Cardiac fibroblast (primary cell): ENCODE data around the gene PUDP.
A peak's percentile ranks its signal among the peaks of the same experiment; 100 is the strongest.

ENCODE experiments used
- DNase-seq, 2 donors: peaks; one replicate each; pipeline versions ENCODE4 v3.0.0 to v3.0.0-alpha.2; 2010; ENCODE audit warnings: low read depth in 2 of 2
- H3K4me3 ChIP-seq, 2 donors: replicated peaks in 1 of 2; 1 replicate in 1 of 2; 2 replicates in 1 of 2; pipeline ENCODE4 v1.5.1; 2011; ENCODE audit warnings: low read depth in 2 of 2, low read length in 2 of 2, mild to moderate bottlenecking in 2 of 2, moderate library complexity in 1 of 2
- TF ChIP-seq, protein P1 (sequence below): IDR thresholded peaks from one replicate; pipeline ENCODE4 v1.5.1; 2011; ENCODE audit warnings: low read depth, mild to moderate bottlenecking, low read length, inconsistent platforms

Gene PUDP

DNA sequence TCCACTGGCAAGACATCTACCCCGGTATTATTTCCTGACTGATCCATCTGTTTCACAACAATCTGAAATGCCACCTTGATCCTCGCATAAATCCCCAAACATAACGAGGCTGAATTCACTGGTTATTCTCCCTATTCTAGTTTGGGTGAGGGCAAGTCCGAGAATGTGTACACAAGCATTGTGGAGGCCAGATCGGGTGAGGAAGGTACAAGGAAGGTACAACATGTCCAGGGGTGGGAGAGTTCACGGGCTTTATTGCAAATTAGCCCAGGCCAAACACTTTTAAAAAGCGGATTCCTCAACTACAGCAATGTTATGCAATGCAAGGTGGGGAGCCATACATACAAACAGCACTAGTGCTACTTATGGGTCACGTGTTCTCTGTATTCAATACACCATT is 82.5 kb downstream of the PUDP start:
- TF ChIP-seq, protein P1, sequence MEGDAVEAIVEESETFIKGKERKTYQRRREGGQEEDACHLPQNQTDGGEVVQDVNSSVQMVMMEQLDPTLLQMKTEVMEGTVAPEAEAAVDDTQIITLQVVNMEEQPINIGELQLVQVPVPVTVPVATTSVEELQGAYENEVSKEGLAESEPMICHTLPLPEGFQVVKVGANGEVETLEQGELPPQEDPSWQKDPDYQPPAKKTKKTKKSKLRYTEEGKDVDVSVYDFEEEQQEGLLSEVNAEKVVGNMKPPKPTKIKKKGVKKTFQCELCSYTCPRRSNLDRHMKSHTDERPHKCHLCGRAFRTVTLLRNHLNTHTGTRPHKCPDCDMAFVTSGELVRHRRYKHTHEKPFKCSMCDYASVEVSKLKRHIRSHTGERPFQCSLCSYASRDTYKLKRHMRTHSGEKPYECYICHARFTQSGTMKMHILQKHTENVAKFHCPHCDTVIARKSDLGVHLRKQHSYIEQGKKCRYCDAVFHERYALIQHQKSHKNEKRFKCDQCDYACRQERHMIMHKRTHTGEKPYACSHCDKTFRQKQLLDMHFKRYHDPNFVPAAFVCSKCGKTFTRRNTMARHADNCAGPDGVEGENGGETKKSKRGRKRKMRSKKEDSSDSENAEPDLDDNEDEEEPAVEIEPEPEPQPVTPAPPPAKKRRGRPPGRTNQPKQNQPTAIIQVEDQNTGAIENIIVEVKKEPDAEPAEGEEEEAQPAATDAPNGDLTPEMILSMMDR: no peak
- no peak for DNase-seq
- H3K4me3 ChIP-seq: no peak overlapping the region

DNA sequence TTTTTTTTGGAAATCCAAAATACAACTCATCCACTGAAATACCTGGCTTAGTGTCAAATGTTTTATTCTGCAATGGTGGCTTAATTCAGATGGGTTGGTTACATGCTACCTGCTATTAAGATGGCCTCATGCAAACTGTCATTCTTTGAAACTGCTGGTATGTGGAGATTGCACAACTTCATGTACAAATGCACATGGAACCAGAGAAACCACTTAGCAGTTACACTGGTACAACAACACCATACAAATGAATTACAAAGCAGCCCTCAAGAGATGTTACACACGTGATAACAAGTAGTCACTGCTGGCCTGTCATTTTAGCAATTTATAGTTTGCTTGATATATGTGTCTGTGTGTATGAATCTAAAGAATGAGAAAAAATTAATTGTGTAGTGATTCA is 85.0 kb downstream of the PUDP start:
- no peak for DNase-seq

DNA sequence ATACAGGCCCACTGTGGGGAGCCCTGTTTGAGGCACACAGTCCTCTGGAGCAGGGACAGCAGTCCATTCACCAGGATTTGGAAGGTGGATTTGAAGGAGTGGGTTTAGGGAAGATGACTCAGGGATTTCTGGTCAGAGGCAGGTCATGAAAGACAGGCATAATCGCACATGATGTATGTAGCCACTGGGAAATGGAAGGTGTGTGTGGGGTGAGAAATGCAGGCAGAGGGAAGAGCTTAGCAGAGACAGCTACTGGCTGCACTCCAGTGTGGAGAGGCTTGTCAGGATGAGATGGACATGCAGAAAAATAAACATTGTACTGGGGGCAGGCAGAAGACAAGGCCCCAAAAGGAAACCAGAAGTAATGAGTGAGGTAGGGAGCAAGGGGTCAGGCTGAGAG is 85.7 kb downstream of the PUDP start:
- H3K4me3 ChIP-seq: no peak overlapping the region
- peak in 1 of 2 donors; percentile 1 for DNase-seq
- TF ChIP-seq, protein P1: no peak

More for the DNA sequence above, 85.0 kb downstream of the PUDP start:
- TF ChIP-seq, protein P1: no peak
- no peak overlapping the region for H3K4me3 ChIP-seq

DNA sequence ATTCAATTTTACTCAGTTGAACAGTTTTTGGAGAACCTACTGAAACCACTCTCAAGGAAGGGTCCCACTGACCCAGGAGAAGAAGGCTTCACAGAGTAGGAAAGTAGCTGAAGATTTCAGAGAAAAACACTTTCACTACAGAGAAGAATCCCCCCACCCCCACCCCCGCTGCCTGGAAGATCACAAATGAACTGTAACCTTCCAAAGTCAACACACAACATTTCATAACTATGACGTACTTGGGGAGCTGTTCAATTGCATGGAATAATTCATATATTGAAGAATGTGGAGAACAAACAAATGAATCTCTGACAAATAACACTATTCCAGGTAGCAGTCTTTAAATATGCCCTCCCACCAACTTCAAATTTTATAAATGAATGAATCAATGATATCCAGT is 86.5 kb downstream of the PUDP start:
- TF ChIP-seq, protein P1: no peak
- no peak for DNase-seq
- H3K4me3 ChIP-seq: no peak overlapping the region

DNA sequence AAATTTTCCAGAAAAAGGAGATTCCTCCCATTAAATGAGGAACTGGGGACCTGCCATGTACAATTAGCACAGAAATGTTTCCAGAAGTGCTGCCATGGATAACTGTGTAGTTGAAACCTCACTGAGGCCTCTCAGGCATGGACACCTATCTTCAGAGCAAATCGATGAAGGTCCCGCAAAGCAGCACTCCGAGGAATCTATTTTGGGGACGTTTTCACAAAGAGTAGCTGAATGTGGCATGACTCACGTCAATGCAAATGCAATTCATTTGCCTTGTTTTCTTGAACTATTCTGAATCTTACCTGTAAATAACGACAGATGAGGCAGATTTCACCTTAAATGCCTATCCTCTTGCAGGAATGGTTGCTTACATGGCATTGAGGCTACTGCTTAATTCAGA is 87.5 kb downstream of the PUDP start:
- H3K4me3 ChIP-seq: no peak overlapping the region
- no peak for DNase-seq
- TF ChIP-seq, protein P1: no peak

DNA sequence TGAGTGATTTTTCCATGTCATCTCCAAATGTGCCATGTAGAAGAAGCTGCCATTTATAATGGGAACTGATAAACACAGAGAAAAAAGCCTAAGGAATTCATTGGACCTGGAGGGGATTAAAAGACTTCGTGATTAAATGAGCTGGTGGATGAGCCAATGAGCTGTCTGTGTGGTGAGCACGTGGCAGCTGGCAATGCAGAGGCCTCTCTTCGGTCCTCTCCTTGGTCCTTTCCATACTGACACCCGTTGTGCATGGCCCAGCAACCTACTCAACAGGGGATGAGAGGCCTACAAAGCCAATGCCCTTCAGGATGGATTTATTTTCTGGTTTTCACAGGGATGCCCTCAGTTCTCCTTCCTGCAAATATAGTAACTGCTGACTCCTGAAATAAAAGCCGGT is 88.1 kb downstream of the PUDP start:
- TF ChIP-seq, protein P1: no peak
- H3K4me3 ChIP-seq: no peak overlapping the region
- no peak for DNase-seq

DNA sequence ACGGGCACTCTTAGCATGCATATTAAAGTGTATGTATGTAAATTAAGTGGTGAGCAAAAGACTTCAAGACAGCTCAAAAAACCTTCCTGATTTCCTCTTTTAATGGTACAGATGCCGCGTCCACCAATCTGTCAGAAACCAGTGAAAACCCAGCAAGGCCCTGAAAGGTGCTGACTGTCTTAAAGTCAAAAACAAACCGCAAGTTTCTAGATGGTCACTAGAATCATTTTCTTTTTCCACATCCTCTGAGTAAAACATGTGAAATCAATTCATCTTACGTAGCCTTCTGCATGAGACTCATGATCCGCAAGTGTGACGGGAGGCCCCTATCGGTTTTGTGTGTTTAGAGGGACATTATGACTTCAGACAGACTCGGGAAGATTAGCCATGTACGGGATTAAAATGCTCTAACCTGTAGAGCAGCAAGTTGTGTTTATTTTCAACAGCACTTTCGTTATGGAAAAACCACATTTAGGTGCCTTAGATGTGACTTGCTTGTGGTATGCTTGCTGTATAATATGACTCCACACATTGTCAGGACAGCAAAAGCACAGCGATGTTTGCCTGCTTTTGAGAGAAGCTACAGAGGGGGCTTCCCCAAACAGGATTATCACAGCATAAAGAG is 88.6 kb downstream of the PUDP start:
- H3K4me3 ChIP-seq: no peak overlapping the region
- DNase-seq: no peak
- TF ChIP-seq, protein P1: no peak
